ENCODE measurements around the gene ARMCX2. TPM values are rescaled to one million over a fixed set of nuclear protein-coding genes. Genes with fewer than 3 reads are reported as not detected.

Gene ARMCX2
- 31.3 and 35.3 TPM in 2 replicates for total RNA-seq

GRCh38 chrX:101659601-101660063 is at the start of gene ARMCX2:
Gene ARMCX2 (minus strand): TSS chrX:101659850. CDS start chrX:101657588, 2,262 bp downstream.

DNA sequence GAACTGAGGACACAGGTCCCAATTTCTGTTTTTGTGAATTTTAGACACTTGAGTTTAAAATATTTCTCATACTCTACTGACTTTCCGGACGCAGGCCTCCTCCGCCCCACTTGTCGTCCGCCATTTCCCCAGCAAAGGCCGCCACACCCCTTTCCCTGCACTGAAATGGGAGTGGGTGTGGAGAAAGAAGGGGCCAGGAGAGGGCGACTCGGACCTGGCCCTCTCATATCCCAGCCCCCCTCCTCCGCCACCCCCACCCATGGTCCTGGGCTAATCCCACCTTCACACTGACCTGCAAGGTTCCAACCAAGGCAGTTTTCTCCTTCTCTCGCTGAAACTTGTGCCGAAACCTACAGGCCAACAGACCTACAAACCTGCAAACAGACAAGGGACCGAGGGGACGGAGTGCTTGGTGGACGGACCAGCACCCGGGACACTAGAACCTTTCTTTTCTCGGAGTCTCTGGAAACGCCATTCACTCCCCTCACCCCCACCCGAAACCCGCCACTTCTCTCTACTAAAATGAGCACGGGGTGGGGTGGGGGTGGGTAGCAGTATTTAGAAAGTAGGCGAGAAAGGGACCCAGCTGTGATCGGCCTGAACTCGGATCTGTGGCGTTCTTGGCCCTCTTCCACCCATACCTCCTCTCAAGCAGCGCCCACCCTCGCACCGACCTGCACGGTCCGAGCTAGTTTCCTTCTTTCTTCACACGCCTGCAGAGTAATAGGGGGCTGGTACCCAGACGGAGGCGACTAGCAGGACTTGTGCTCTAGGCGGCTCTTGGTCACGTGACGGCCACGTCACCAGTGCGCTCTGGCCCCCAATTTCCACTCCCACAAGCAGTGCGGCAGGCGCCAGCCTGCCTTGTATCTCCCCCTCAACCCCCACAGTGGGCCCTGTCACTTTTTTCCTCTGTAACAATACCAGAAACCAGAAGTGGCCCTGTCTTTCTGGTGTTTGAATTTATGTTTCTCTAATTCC is 42.1 kb downstream of the ARMCX2 start, which contains the start of gene ARMCX6:
TSS of gene ARMCX6 (minus strand) at position 790 of the 981 bp plus-strand sequence. CDS start 1,380 bp downstream, outside the sequence.

Small RNA genes lying within 50 kb of the gene (small RNA-seq; reads per million reads assigned to genes)
- gene RNU6-30P (0.22 reads per million), gene RNU6-587P (not detected)

Other genes with a start within 250 kb of the ARMCX2 start
- gene ARMCX4, start 174.4 kb downstream of the ARMCX2 start, total RNA-seq: 3.1 and 3.3 TPM in 2 replicates
- 55.9 and 57.0 TPM in 2 replicates for gene ARMCX1, start 109.3 kb downstream of the ARMCX2 start, total RNA-seq
- gene ARMCX6, start 41.9 kb downstream of the ARMCX2 start, total RNA-seq: 11.8 and 13.5 TPM in 2 replicates
- gene ARMCX3, start 36.7 kb downstream of the ARMCX2 start, total RNA-seq: 34.2 and 41.2 TPM in 2 replicates